GM10248 (cell line): ENCODE measurements around the gene SLC30A2.

Source experiments
- CTCF ChIA-PET: fragments of 300-600 bp; sonication (Branson Sonifier 250); formaldehyde crosslinking; extraction: SDS; loops from one replicate; lab custom pipeline; 2021; ENCODE audit warnings: antibody characterized with exemption; lab: Yijun Ruan, JAX
- POLR2A ChIA-PET: fragments of 350-650 bp; sonication (Branson Sonifier 250); formaldehyde crosslinking; extraction: SDS; loops from one replicate; lab custom pipeline; 2020; ENCODE audit warnings: antibody characterized with exemption; lab: Yijun Ruan, JAX
- DNase-seq: peaks from one replicate; pipeline ENCODE4 v3.0.0; 2012; ENCODE audit errors: extremely low spot score
- CTCF ChIP-seq: IDR thresholded peaks from 2 replicates; pipeline ENCODE4 v1.5.1; 2012; ENCODE audit warnings: mild to moderate bottlenecking, low read depth; ENCODE audit errors: extremely low read depth, missing control alignments, control extremely low read depth

SLC30A2 gene

GRCh38 chr1:25991937-25992688 is 53.8 kb downstream of the SLC30A2 start:
- ChIA-PET POLR2A (no interaction called here), CTCF (interaction anchor here (1.0 kb wide), 1 partner anchor 33 kb away, joined by 3 read pairs; no protein-coding TSS in a partner anchor)
- TF ChIP-seq CTCF, result no peak
- DNase-seq, result no peak

GRCh38 chr1:25990702-25991395 is 55.1 kb downstream of the SLC30A2 start:
- no peak for DNase-seq
- CTCF ChIA-PET, result interaction anchor here (0.7 to 4.0 kb wide), 5 partner anchors 9 to 243 kb away, joined by 3 to 24 read pairs (median 3); partner anchors contain the start of gene CEP85
- no peak for TF ChIP-seq CTCF
- POLR2A ChIA-PET, result no interaction called here

GRCh38 chr1:25990251-25990650 is 55.7 kb downstream of the SLC30A2 start:
- no peak for DNase-seq
- no peak for TF ChIP-seq CTCF
- POLR2A ChIA-PET, result no interaction called here
- CTCF ChIA-PET, result interaction anchor here (0.7 to 4.0 kb wide), 7 partner anchors 7 to 244 kb away, joined by 3 to 24 read pairs (median 4); partner anchors contain the start of genes CEP85 and PAFAH2

- ChIA-PET CTCF (interaction anchor here (1.4 to 4.0 kb wide), 6 partner anchors 8 to 244 kb away, joined by 3 to 24 read pairs (median 6); partner anchors contain the start of genes CEP85 and PAFAH2), POLR2A (no interaction called here)
- no peak for DNase-seq
- TF ChIP-seq CTCF, result no peak
Observed at GRCh38 chr1:25989440-25990234, 56.3 kb downstream of the SLC30A2 start.

- ChIA-PET POLR2A (interaction anchor here (1.5 kb wide), 1 partner anchor 10 kb away, joined by 3 read pairs; the partner anchor contains the start of gene PAFAH2), CTCF (interaction anchor here (0.9 to 4.0 kb wide), 6 partner anchors 10 to 93 kb away, joined by 3 to 24 read pairs (median 6); partner anchors contain the start of gene PAFAH2)
- no peak for TF ChIP-seq CTCF
- no peak for DNase-seq
Observed at GRCh38 chr1:25987951-25988350, 58.0 kb downstream of the SLC30A2 start.
